Activated CD4-positive, alpha-beta T cell treated with anti-CD3 and anti-CD28 coated beads, Interleukin-2, amount 50 U/mL, for 24 hours (primary cell): ENCODE data around the gene RFPL4AL1.
"Not testable (repeated sequence)": the region's sequence is repeated elsewhere in the genome, so short reads cannot be mapped to it uniquely, and the experiment has no call there.

ENCODE experiments used
- DNase-seq, 2 donors: peaks; one replicate each; pipeline ENCODE4 v3.0.0-alpha.2; 2020; ENCODE audit warnings: low read depth in 1 of 2, low spot score in 1 of 2

Gene RFPL4AL1

GRCh38 chr19:55768818-55769217, at the start of gene RFPL4AL1:
TSS of gene RFPL4AL1 (plus strand) at chr19:55769118. CDS start at chr19:55771805, 2,687 bp downstream.
- DNase-seq = not testable (repeated sequence)

GRCh38 chr19:55720214-55720746, 48.6 kb upstream of the RFPL4AL1 start:
- no peak for DNase-seq

- no peak for DNase-seq
These were observed 48.1 kb upstream of the RFPL4AL1 start for GRCh38 chr19:55720801-55721200.

GRCh38 chr19:55723491-55723890, 45.4 kb upstream of the RFPL4AL1 start:
- DNase-seq = no peak

- DNase-seq = not testable (repeated sequence)
These were observed 38.5 kb upstream of the RFPL4AL1 start for GRCh38 chr19:55730378-55730777.

GRCh38 chr19:55738302-55738701, 30.6 kb upstream of the RFPL4AL1 start, which contains the start of gene NLRP9:
TSS of gene NLRP9 (minus strand) at chr19:55738402. CDS start at chr19:55738374, 28 bp downstream.
- no peak for DNase-seq

GRCh38 chr19:55750715-55751114, 18.2 kb upstream of the RFPL4AL1 start:
- DNase-seq = no peak

- no peak for DNase-seq
These were observed 15.5 kb upstream of the RFPL4AL1 start for GRCh38 chr19:55753401-55753800.

- not testable (repeated sequence) for DNase-seq
These were observed 12.1 kb upstream of the RFPL4AL1 start for GRCh38 chr19:55756808-55757207.

GRCh38 chr19:55758797-55759196, 10.1 kb upstream of the RFPL4AL1 start, which contains the start of gene RFPL4A:
TSS of gene RFPL4A (plus strand) at chr19:55759097. CDS start at chr19:55761801, 2,704 bp downstream.
- DNase-seq = not testable (repeated sequence)

GRCh38 chr19:55766466-55766865, 2.5 kb upstream of the RFPL4AL1 start:
- DNase-seq = no peak

- not testable (repeated sequence) for DNase-seq
These were observed 714 bp downstream of the RFPL4AL1 start for GRCh38 chr19:55769632-55770031.

- DNase-seq = no peak
These were observed 8.6 kb downstream of the RFPL4AL1 start for GRCh38 chr19:55777528-55777927.

- DNase-seq = no peak
These were observed 9.4 kb downstream of the RFPL4AL1 start for GRCh38 chr19:55778331-55778730.

GRCh38 chr19:55781112-55781511, 12.2 kb downstream of the RFPL4AL1 start:
- DNase-seq = no peak

- no peak for DNase-seq
These were observed 26.1 kb downstream of the RFPL4AL1 start for GRCh38 chr19:55795021-55795420.

- no peak for DNase-seq
These were observed 32.5 kb downstream of the RFPL4AL1 start for GRCh38 chr19:55801416-55801815.

GRCh38 chr19:55802281-55802680, 33.4 kb downstream of the RFPL4AL1 start:
- no peak for DNase-seq

- peak; percentile 0 to 11 for DNase-seq
These were observed 40.6 kb downstream of the RFPL4AL1 start for GRCh38 chr19:55809381-55810058.

- DNase-seq = no peak
These were observed 42.4 kb downstream of the RFPL4AL1 start for GRCh38 chr19:55811340-55811739.

- no peak for DNase-seq
These were observed 43.5 kb downstream of the RFPL4AL1 start for GRCh38 chr19:55812449-55812848.

- DNase-seq = no peak
These were observed 45.0 kb downstream of the RFPL4AL1 start for GRCh38 chr19:55813906-55814305.

GRCh38 chr19:55820037-55820436, 51.1 kb downstream of the RFPL4AL1 start:
- no peak for DNase-seq
